ENCODE data around the gene ADAMTSL3.
"Not testable (repeated sequence)": the region's sequence is repeated elsewhere in the genome, so short reads cannot be mapped to it uniquely, and the experiment has no call there.

GRCh38 chr15:84086071-84086470, 432.1 kb downstream of the ADAMTSL3 start:
- not testable (repeated sequence) for TF ChIP-seq CTCF (conservative IDR thresholded peaks at IDR 0.05 in 1 of 2, IDR thresholded peaks at IDR 0.05 in 1 of 2; ENCODE audit: low read depth in 1 of 2, low read length in 2 of 2); EZH2 (IDR thresholded peaks at IDR 0.05; ENCODE audit: low read length, missing control alignments)
